Measurements from ENCODE around the gene EMC10.
"Not testable (repeated sequence)": the region's sequence is repeated elsewhere in the genome, so short reads cannot be mapped to it uniquely, and the experiment has no call there.

Gene EMC10

GRCh38 chr19:50476224-50476906, at the start of gene EMC10, which contains the start of gene GARIN5A:
TSS of gene EMC10 (plus strand) at chr19:50476507. CDS start at chr19:50476545, 38 bp downstream.
TSS of gene GARIN5A (minus strand) at chr19:50476848. CDS start at chr19:50476388, 460 bp downstream.
- DNase-seq, result no peak

- DNase-seq, result no peak
Observed at GRCh38 chr19:50427318-50427925, 48.9 kb upstream of the EMC10 start.

- no peak for DNase-seq
Observed at GRCh38 chr19:50427997-50428425, 48.3 kb upstream of the EMC10 start.

DNA sequence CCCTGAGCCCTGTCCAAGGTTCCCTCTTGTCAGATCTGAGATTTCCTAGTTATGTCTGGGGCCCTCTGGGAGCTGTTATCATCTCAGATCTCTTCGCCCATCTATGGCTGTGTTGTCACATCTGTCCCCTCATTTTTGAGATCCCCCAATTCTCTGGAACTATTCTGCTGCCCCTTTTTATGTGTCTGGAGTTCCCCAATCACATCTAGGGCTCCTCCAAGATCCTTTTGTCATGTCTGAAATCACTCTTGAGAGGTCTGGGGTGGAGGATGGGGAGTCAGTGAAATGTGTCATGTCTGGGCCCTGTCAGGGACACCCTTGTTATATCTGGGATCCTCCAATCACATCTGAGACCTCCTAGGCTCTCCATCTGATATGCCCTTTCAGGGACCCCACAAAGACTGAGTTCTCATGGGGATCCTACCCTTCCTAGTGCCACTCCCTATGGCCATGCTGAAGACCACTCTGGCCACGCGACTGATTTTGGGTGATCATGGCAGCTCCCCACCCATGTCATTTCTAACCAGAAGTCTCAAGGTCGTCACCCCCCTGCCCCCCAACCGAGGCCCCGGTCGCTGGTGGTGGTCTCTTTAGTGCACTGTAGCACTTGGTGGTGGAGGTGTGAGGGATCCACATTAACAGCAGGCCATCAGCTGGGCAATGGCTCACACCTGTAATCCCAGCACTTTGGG, 47.4 kb upstream of the EMC10 start:
- DNase-seq, result no peak

DNA sequence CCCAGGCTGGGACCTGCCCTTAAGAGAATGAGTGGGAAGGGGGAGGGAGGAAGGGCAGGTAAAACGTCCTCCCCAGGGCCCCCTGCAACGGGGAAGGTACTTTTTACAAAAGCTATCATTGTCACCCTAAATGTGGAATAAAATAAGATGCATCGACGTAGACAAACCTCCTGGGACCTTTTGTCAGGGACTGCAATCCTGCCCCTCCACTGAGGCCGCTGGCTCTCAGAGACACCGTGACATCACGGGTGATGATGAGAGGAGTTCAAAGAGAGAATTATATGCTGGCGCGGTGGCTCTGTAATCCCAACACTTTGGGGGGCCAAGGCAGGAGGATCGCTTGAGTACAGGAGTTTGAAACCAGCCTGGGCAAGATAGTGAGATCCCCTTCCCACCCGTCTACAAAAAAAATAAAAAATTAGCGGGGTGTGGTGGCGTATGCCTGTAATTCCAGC, 45.4 kb upstream of the EMC10 start:
- DNase-seq, result no peak

DNA sequence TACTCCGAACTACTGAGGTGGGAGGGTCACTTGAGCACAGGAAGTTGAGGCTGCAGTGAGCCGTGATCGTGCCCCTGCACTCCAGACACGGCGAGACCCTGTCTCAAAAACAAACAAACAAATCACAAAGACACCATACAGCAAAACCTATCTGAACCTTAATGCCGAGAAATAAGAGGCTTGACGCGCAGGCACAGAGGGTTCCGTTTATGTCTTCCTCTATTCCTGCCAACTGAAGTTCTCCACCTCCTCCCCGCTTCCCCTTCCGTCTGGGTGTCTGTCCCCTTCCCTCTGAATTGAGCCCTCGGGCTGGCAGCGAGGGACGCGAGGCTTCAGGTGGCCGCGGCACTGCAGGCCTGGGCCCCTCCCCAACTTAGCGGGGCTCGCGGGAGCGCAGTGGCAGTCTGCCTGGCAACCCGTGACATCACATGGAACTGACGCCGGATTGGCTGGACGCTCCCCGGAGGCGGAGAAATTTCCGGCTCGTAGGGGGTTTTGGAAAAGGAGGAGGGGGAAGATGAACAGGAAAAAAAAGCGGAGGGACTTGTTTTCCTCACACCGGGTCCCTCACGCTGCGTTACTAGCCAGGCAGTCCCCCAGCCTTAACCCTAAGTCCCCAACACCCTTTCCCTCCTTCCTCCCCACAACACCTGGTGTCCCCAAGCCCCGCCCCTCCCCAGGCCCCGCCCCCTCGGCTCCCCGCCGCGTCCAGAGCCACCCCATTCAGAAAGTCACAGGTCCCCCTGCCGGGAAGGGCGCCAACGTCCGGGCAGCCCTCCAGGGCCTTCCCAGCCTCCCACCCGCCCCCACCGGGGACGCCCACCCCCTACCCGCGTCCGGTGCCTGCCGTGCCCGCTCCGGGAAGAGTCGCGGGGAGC, 44.7 kb upstream of the EMC10 start:
- DNase-seq, result no peak

DNA sequence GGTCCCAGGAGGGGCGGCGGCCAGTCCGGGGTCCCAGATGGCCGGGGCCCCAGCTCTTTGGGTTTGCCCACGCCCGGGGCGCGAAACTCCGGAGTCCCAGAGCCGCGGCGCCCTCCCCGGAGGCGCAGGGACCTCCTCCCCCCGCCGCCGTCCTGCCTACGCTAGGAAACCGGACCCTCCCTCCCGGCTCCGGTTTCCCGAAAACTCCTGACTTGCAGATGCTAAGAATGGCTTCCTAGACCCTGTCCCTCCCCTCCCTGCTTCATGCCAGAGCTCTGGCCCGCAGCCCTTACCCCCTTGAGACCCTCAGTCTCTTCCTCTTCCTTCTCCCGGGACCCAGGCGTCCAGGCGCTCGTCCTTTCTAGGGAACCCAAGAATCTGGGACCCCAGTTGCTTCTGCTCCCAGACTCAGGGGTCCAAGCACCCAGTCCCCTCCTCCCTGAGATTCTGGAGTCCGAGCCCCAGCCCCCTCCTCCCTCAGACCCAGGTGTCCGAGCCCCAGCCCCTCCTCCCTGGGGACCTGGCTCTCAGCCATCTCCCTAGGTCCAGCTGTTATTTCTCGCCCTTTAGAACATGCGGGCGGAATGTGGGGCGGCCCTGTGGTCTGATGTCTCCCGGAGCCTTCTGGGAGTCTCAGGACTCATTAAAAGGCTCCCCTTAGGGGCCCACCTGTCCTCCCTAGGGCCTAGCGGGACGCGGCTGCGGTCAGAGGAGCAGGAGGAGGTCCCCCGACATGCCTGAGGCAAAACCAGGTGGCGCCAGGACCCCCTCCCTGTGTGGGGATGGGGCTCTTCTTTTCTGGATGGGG, 43.9 kb upstream of the EMC10 start, which contains the start of gene MYBPC2:
Gene MYBPC2, plus strand, starts transcription at position 672 of the 808 bp plus-strand sequence. Its CDS starts 62 bp downstream, at position 734.
- DNase-seq, result no peak

DNA sequence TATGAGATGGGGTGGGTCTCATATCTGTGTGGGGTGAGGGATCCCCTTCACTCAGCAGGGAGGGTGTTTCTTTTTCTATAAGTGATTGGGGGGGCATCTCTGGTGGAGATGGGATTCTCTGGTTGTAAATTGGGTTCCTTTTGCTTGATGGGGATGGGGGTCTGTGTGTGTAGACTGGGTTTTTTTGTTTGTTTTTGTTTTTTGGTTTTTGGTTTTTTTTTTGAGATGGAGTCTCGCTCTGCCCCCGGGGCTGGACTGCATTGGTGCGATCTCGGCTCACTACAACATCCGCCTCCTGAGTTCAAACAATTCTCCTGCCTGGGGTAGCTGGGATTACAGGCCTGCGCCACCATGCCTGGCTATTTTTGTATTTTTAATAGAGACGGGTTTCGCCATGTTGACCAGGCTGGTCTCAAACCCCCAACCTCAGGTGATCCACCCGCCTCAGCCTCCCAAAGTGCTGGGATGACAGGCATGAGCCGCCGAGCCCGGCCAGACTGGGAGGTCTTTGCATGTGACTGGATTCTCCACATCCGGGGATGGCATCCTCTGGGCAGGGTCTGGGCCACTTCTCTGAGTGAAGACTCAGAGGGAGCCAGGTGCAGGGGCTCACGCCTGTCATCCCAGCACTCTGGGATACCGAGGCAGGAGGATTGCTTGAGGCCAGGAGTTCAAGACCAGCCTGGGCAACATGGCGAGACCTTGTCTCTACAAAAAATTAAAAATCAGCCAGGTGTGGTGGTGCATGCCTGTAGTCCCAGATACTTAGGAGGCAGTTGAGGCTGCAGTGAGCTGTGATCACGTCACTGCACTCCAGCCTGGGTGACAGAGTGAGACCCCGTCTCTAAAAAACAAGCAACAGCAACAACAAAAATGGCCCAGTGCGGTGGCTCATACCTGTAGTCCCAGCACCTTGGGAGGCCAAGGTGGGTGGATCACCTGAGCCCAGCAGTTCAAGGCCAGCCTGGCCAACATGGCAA, 42.8 kb upstream of the EMC10 start:
- DNase-seq, result no peak

DNA sequence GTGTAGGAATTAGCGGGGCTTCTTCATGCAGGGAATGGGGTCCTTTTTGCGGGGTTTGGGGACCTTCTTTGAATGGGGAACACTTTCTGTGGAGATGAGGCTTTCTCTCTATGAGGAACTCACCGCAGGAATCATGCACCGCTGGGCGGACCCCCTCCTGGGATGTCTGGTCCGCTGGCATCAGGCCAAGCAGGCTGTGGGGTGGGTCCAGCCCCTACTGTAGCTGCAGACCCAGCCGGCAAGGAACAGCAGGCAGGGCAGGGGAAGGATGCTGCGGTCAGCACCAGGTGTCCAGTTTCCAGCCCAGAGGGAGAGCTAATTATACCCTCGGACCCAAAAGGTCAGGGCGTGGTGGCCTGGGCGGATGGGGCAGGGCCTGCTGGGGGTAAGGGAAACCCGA, 41.8 kb upstream of the EMC10 start:
- no peak for DNase-seq

- no peak for DNase-seq
Observed at GRCh38 chr19:50435221-50435620, 41.1 kb upstream of the EMC10 start.

GRCh38 chr19:50435627-50436026, 40.7 kb upstream of the EMC10 start:
- no peak for DNase-seq

DNA sequence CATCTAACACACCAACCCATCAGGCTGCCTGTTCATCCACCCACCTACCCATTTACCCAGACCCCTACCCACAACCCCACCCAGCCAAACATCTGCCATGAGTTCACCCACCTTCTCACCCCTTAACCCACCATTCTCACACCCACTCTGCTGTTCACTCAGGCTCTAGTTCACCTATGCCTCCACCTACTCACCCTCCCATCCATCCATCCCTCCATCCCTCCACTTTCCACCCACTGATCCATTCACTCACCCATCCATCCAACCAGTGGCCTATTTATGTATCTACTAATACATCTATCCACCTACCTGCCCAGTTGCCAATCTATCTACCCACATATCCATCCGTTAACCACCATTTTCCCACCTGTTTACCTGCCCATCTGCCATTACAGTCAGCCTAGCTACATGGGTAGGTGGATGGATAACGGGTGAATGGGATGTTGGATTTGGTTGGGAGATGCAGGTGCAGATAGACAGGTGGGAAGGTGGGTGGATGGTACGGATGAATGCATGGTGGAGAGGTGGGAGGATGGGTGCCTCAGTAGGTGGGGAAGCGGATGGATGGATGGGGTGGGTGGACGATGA, 38.4 kb upstream of the EMC10 start:
- DNase-seq, result no peak

DNA sequence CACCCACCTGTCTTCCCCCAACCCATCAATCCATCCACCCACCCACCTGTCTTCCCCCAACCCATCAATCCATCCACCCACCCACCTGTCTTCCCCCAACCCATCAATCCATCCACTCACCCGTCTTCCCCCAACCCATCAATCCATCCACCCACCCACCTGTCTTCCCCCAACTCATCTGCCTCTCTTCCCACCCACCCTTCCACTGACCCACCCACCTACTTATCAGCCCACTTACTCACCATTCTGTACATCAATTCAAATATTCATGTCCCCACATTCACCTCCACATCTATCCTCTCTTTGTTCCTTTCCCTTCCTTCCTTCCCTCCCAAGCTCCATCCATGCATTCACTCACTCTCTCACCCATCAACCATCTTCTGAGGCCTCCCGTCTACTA, 37.2 kb upstream of the EMC10 start:
- not testable (repeated sequence) for DNase-seq

DNA sequence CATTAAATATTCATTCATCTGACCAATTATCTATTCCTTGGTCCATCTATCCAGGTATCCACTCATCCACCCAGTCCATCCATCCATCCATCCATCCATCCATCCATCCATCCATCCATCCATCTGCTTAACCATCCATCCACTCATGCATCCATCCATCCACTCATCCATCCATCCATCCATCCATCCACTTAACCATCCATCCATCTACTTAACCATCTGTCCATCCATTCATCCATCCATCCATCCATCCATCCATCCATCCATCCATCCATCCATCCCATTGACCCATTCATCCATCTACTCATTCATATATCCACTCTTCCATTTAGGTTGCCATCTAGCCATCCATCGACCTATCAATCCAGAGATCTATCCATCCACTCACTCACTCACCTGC, 32.2 kb upstream of the EMC10 start:
- no peak for DNase-seq

DNA sequence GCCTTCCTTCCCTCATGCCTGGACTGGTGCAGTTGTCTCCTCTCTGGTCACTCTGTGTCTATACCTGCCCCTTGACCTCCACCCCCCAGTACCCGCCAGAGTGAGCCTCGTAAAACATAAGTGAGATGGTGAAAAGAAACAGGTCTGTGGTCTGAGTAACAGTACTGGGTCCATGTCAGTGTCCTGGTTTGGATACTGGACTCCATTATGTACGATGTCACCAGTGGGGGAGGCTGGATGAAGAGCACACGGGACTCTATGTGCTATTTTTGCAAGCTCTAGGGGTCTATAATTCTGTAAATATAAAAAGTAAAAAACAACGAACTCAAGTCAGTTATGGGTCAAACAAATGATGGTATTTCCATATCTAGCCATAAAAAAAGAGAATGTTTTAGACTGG, 29.3 kb upstream of the EMC10 start:
- no peak for DNase-seq

- no peak for DNase-seq
Observed at GRCh38 chr19:50447750-50448149, 28.6 kb upstream of the EMC10 start.

- no peak for DNase-seq
Observed at GRCh38 chr19:50449236-50449899, 26.9 kb upstream of the EMC10 start.

- no peak for DNase-seq
Observed at GRCh38 chr19:50450369-50451222, 25.7 kb upstream of the EMC10 start.

GRCh38 chr19:50451223-50451534, 25.1 kb upstream of the EMC10 start:
- no peak for DNase-seq
